K562 (cell line): ENCODE results near the gene CRABP1. TPM values are rescaled to one million over a fixed set of nuclear protein-coding genes. Genes with fewer than 3 reads are reported as not detected.

Experiments
- ATAC-seq: fragments of 200-7000 bp; cut with Tn5 transposase; 3 replicates; pipeline ENCODE4 v1.9.1; 2020; ENCODE audit warnings: moderate library complexity
- BruUV-seq: library from RNA; stranded (reverse); fragments of 400-500 nt; replicated peaks from 2 replicates; lab custom pipeline; 2021; lab: Mats Ljungman, UMichigan
- CTCF ChIA-PET: fragments of 300-600 bp; formaldehyde crosslinking; extraction: SDS; loops from one replicate; lab custom pipeline; 2021; ENCODE audit warnings: low intra/inter-chr PET ratio; lab: Yijun Ruan, JAX
- POLR2A ChIA-PET: fragments of 300-600, 350-650 bp; sonication (Branson Sonifier 250); formaldehyde crosslinking; extraction: SDS; loops from one replicate; lab custom pipeline; 2021; ENCODE audit warnings: antibody characterized with exemption, inconsistent platforms; lab: Yijun Ruan, JAX
- DNase-seq, 4 experiments: peaks; one replicate each; pipeline versions ENCODE4 v3.0.0 to v3.0.0-alpha.2; 2011 to 2018; ENCODE audit warnings: low spot score in 3 of 4, mixed read lengths in 3 of 4; ENCODE audit errors: extremely low read depth in 1 of 4
- FAIRE-seq: peaks from 2 replicates; lab custom pipeline; 2011; peaks lifted over from hg19 to GRCh38; lab: Jason Lieb, UNC
- H2AFZ ChIP-seq: 2 replicates; pipeline ENCODE4 v1.6.0; 2011; ENCODE audit warnings: low read depth, low read length, control low read depth, inconsistent platforms
- H3K27ac ChIP-seq: fragments of 200-600 bp; 3 replicates; pipeline ENCODE4 v1.8.0; 2011; ENCODE audit warnings: low read depth, mild to moderate bottlenecking, control low read depth, inconsistent platforms, low read length, moderate library complexity, mixed read lengths; ENCODE audit errors: extremely low read depth
- H3K27me3 ChIP-seq, 2 experiments: fragments of 300-600 bp in 1 of 2; 2 replicates in 1 of 2; 3 replicates in 1 of 2; pipeline versions ENCODE4 v1.6.0 to v1.8.0; 2011; ENCODE audit warnings: inconsistent platforms in 2 of 2, low read length in 2 of 2, mild to moderate bottlenecking in 1 of 2, mixed read lengths in 1 of 2, moderate library complexity in 1 of 2; ENCODE audit not compliant: control insufficient read depth in 2 of 2, insufficient read depth in 2 of 2
- H3K36me3 ChIP-seq: fragments of 300-600 bp; 3 replicates; pipeline ENCODE4 v1.8.0; 2011; ENCODE audit warnings: mild to moderate bottlenecking, low read length, inconsistent platforms; ENCODE audit not compliant: control insufficient read depth, insufficient read depth
- H3K4me1 ChIP-seq, 2 experiments: fragments of 200-600 bp in 1 of 2; replicated peaks in 1 of 2; 2 replicates in 1 of 2; 3 replicates in 1 of 2; pipeline versions ENCODE4 v1.5.1 to v1.8.0; 2011; ENCODE audit warnings: inconsistent platforms in 2 of 2, low read length in 2 of 2, mild to moderate bottlenecking in 1 of 2, mixed read lengths in 1 of 2, moderate library complexity in 1 of 2; ENCODE audit not compliant: control insufficient read depth in 2 of 2, insufficient read depth in 2 of 2
- H3K4me2 ChIP-seq: 2 replicates; pipeline ENCODE4 v1.6.1; 2011; ENCODE audit warnings: low read length, control low read depth, inconsistent platforms, mixed read lengths; ENCODE audit not compliant: insufficient read depth
- H3K4me3 ChIP-seq: fragments of 200-600 bp; sonication (generic), shearing (Covaris generic); 2 replicates; pipeline ENCODE4 v1.5.1; 2016; ENCODE audit warnings: control low read depth, inconsistent platforms
- H3K79me2 ChIP-seq: fragments of 200-600 bp; 3 replicates; pipeline ENCODE4 v1.8.0; 2011; ENCODE audit warnings: low read length, inconsistent platforms; ENCODE audit not compliant: control insufficient read depth, insufficient read depth
- H3K9ac ChIP-seq, 2 experiments: 2 replicates each; pipeline versions ENCODE4 v1.6.0 to v1.6.1; 2011; ENCODE audit warnings: low read depth in 2 of 2, low read length in 2 of 2, control low read depth in 1 of 2, inconsistent platforms in 1 of 2, mild to moderate bottlenecking in 1 of 2, mixed read lengths in 1 of 2; ENCODE audit not compliant: insufficient read depth in 1 of 2
- H3K9me1 ChIP-seq: one replicate; pipeline ENCODE4 v1.6.0; 2011; ENCODE audit warnings: inconsistent platforms, mild to moderate bottlenecking, low read length, moderate library complexity; ENCODE audit not compliant: control insufficient read depth, insufficient read depth
- H3K9me3 ChIP-seq: replicated peaks from 2 replicates; pipeline ENCODE4 v1.5.1; 2011; ENCODE audit warnings: low read depth, low read length, inconsistent platforms; ENCODE audit not compliant: control insufficient read depth, insufficient read depth
- H4K20me1 ChIP-seq: replicated peaks from 2 replicates; pipeline ENCODE4 v1.6.1; 2011; ENCODE audit warnings: low read length, inconsistent platforms, mixed read lengths; ENCODE audit not compliant: control insufficient read depth, insufficient read depth
- BACH1 ChIP-seq: fragments of 200-800 bp; sonication (Bioruptor generic); IDR thresholded peaks from 2 replicates; pipeline ENCODE4 v1.6.1; 2016; ENCODE audit warnings: missing genetic modification characterization, missing compliant biosample characterization
- BRD4 ChIP-seq: fragments of 200-600 bp; sonication (generic); IDR thresholded peaks from 2 replicates; pipeline ENCODE4 v1.6.1; 2017; ENCODE audit warnings: inconsistent platforms
- CCNT2 ChIP-seq: IDR thresholded peaks from 2 replicates; pipeline ENCODE4 v1.6.1; 2011; ENCODE audit warnings: borderline replicate concordance, low read depth, mild to moderate bottlenecking, moderate library complexity, mixed read lengths, low read length; ENCODE audit not compliant: insufficient read length; ENCODE audit errors: extremely low read depth
- KHSRP ChIP-seq: fragments of 450-650 bp; IDR thresholded peaks from 2 replicates; pipeline ENCODE4 v1.6.1; 2017
- KLF10 ChIP-seq: fragments of 250-450 bp; sonication (Bioruptor Pico); IDR thresholded peaks from 2 replicates; pipeline ENCODE4 v1.6.1; 2021; ENCODE audit warnings: matching md5 sums
- NELFE ChIP-seq: IDR thresholded peaks from 2 replicates; pipeline ENCODE4 v1.6.1; 2011; ENCODE audit warnings: mild to moderate bottlenecking; ENCODE audit not compliant: insufficient read depth, insufficient read length
- SPI1 ChIP-seq: IDR thresholded peaks from 2 replicates; pipeline ENCODE4 v1.6.1; 2011; ENCODE audit warnings: low read depth, low read length, control low read depth, borderline replicate concordance
- U2AF1 ChIP-seq: fragments of 200-400 bp; formaldehyde crosslinking; optimal IDR thresholded peaks from 2 replicates; pipeline ENCODE3; 2017; ENCODE audit warnings: mild to moderate bottlenecking, low read depth, low read length, moderate library complexity
- ZNF197 ChIP-seq: fragments of 200-800 bp; sonication (Bioruptor generic); IDR thresholded peaks from 2 replicates; pipeline ENCODE4 v1.6.1; 2016; ENCODE audit warnings: low read depth, missing genetic modification characterization, missing compliant biosample characterization
- WGBS: fragments of 100-300 bp; shearing (Covaris generic); methylation state at CpG from one replicate; pipeline ENCODE4 v1.1.6; 2016; ENCODE audit warnings: low coverage, mixed read lengths; ENCODE audit not compliant: insufficient coverage; ENCODE audit errors: missing lambda C conversion rate; 5-methylcytosine and 5-hydroxymethylcytosine counted together
- in situ Hi-C: fragments of 300-500 bp; cut with MboI; formaldehyde crosslinking; loops from 4 replicates; pipeline ENCODE4 v1.15.0; 2018; ENCODE audit warnings: inconsistent platforms, mixed read lengths
- intact Hi-C: fragments of 100-400 bp; cut with micrococcal nuclease; formaldehyde crosslinking; loops from 2 replicates; pipeline ENCODE4 v1.14.2; 2022
- polyA plus RNA-seq, 8 experiments: library from polyadenylated mRNA; depleted of rRNA in 4 of 8; stranded (reverse) in 5 of 8; unstranded in 3 of 8; fragments of >200 nt; fragmentation: Nextera tagmentation in 2 of 8; fragmentation: Illumina TruSeq in 1 of 8; extraction: Ambion mirVana in 2 of 8; extraction: Trizol in 1 of 8; gene quantifications; 2 replicates each; pipeline versions ENCODE4 v1.2.1 to v1.2.3, GENCODE V29; 2011 to 2014; ENCODE audit warnings: inconsistent platforms in 1 of 8, missing spikeins in 1 of 8
- total RNA-seq, 7 experiments: library from RNA; depleted of rRNA in 6 of 7; stranded (reverse); fragments of >200 nt in 6 of 7; fragmentation: Illumina TruSeq in 2 of 7; extraction: Trizol in 2 of 7; gene quantifications; 2 replicates each; pipeline versions ENCODE4 v1.2.1 to v1.2.3, GENCODE V29; 2011 to 2021; ENCODE audit warnings: low replicate concordance in 1 of 7
- TF ChIP-seq, protein P1 (sequence below): fragments of 450-650 bp; IDR thresholded peaks from 2 replicates; pipeline ENCODE4 v1.6.1; 2016; ENCODE audit warnings: mild to moderate bottlenecking
- TF ChIP-seq, protein P2 (sequence below): fragments of 250-450 bp; sonication (Bioruptor Pico); IDR thresholded peaks from 2 replicates; pipeline ENCODE4 v1.8.0; 2022; ENCODE audit warnings: inconsistent platforms, mild to moderate bottlenecking, moderate library complexity, borderline replicate concordance

CRABP1 gene
- total and polyA plus RNA-seq, 9 of the 15 experiments (the other 6 are each of a cell fraction or from before 2014, with no cell fraction given) = 0.60 TPM; not detected in 8

DNA sequence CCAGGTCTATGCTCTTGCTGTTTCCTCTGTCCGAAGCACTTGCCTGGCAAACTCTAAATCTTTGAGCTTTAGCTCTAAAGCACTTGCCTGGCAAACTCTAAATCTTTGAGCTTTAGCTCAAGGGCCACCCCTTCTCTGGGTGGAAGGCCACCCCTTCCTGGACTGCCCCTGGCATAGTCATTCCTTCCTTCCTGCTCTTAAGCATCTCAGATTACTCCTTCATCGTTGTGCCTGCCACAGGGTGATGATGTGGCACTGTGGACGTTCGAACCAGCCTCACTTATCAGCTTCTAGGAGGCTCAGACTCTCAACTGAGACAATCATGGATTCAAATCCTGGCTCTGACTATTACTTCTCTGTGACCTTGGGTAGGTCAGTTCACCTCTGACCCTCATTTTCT is 10.5 kb upstream of the CRABP1 start (continued):
- TF ChIP-seq KLF10 (CRISPR knock-in tag) = no peak
- no peak for TF ChIP-seq U2AF1
- no peak for TF ChIP-seq BRD4
- TF ChIP-seq NELFE = no peak
- TF ChIP-seq SPI1 = no peak
- TF ChIP-seq, protein P1, sequence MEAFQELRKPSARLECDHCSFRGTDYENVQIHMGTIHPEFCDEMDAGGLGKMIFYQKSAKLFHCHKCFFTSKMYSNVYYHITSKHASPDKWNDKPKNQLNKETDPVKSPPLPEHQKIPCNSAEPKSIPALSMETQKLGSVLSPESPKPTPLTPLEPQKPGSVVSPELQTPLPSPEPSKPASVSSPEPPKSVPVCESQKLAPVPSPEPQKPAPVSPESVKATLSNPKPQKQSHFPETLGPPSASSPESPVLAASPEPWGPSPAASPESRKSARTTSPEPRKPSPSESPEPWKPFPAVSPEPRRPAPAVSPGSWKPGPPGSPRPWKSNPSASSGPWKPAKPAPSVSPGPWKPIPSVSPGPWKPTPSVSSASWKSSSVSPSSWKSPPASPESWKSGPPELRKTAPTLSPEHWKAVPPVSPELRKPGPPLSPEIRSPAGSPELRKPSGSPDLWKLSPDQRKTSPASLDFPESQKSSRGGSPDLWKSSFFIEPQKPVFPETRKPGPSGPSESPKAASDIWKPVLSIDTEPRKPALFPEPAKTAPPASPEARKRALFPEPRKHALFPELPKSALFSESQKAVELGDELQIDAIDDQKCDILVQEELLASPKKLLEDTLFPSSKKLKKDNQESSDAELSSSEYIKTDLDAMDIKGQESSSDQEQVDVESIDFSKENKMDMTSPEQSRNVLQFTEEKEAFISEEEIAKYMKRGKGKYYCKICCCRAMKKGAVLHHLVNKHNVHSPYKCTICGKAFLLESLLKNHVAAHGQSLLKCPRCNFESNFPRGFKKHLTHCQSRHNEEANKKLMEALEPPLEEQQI = no peak
- TF ChIP-seq, all 486 proteins: peak for 0

DNA sequence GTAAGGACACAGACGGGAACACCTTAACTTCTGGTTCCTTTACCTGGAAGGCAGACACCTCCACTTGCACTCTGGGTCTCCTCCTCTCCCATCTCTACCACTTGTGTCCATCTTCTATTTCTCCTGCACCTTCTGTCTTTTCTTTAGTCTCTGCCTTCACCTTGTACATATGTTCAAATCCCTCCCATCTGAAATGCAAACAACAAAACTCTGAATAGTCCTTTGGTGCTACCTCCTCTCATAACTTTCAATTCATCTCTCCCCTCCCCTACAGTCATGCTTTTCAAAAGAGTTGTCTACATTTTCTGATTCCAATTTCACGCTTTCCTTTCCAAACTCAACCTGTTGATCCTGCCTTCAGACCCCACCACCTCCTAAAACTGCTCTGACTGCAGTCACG is 5.3 kb upstream of the CRABP1 start:
- CTCF ChIA-PET = no interaction called here
- BruUV-seq = no TSS peak
- no peak overlapping the region for H3K4me3 ChIP-seq
- no peak overlapping the region for H2AFZ ChIP-seq
- DNase-seq = no peak
- H3K4me2 ChIP-seq = no peak overlapping the region
- ATAC-seq = no peak
- FAIRE-seq = no peak
- no peak overlapping the region for H3K9ac ChIP-seq
- H3K79me2 ChIP-seq = no peaks in the 10 kb centered on the region
- H3K4me1 ChIP-seq = peaks cover 0 to 4% of the 10 kb centered on the region in 2 experiments; a peak in 2 of 5 replicates
- intact Hi-C loops = no loop called here
- no peak overlapping the region for H3K27ac ChIP-seq
- 3% methylated on average over 3 of the region's 3 CpGs for WGBS
- H3K36me3 ChIP-seq = no peaks in the 10 kb centered on the region
- H3K9me1 ChIP-seq = no peaks in the 10 kb centered on the region
- TF ChIP-seq ZNF197 (no peak), KHSRP (no peak), CCNT2 (no peak), BACH1 (tag) (no peak)
- TF ChIP-seq, protein P2, sequence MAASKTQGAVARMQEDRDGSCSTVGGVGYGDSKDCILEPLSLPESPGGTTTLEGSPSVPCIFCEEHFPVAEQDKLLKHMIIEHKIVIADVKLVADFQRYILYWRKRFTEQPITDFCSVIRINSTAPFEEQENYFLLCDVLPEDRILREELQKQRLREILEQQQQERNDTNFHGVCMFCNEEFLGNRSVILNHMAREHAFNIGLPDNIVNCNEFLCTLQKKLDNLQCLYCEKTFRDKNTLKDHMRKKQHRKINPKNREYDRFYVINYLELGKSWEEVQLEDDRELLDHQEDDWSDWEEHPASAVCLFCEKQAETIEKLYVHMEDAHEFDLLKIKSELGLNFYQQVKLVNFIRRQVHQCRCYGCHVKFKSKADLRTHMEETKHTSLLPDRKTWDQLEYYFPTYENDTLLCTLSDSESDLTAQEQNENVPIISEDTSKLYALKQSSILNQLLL (CRISPR knock-in tag) = no peak
- TF ChIP-seq, all 486 proteins: peak for 0
- POLR2A ChIA-PET = no interaction called here
- in situ Hi-C loops = no loop called here
- Histone ChIP-seq H3K9me3 (no peaks in the 10 kb centered on the region), H3K27me3 (peaks cover 37 to 71% of the 10 kb centered on the region in 2 experiments), H4K20me1 (no peaks in the 10 kb centered on the region; the same call in 1 of the 2 replicates)
